ENCODE data around the gene HEPN1.

Gene HEPN1

GRCh38 chr11:124918950-124919349 is at the start of gene HEPN1:
TSS of gene HEPN1 (plus strand) at chr11:124919250.
- no peak within 1 kb of the TSS for H3K9ac ChIP-seq (ENCODE audit: low read length)
- no peaks in the 10 kb centered on the region for H3K9me2 ChIP-seq (ENCODE audit: low read depth, low read length)
- no peak within 1 kb of the TSS for H3K27ac ChIP-seq (ENCODE audit: low read depth, low read length, poor library complexity, severe bottlenecking)
- H3K4me2 ChIP-seq (ENCODE audit: low read length): no peak within 1 kb of the TSS
- no peaks in the 10 kb centered on the region for H3F3A ChIP-seq (ENCODE audit: insufficient read depth, low read length)
- TF ChIP-seq EZH2 (IDR thresholded peaks at IDR 0.05; ENCODE audit: borderline replicate concordance, low read length) (no peak), CTCF (IDR thresholded peaks at IDR 0.05; ENCODE audit: low read length) (no peak)
- no peaks in the 10 kb centered on the region for H3K36me3 ChIP-seq (ENCODE audit: insufficient read depth, low read length)
- no peaks in the 10 kb centered on the region for H3K27me3 ChIP-seq (ENCODE audit: insufficient read depth, low read length)
- H4K20me1 ChIP-seq (ENCODE audit: insufficient read depth, low read length): no peaks in the 10 kb centered on the region
- no peaks in the 10 kb centered on the region for H3K4me1 ChIP-seq (ENCODE audit: insufficient read depth, low read length, severe bottlenecking)
- H3K79me2 ChIP-seq (ENCODE audit: insufficient read depth, low read length): no peaks in the 10 kb centered on the region
- H3K4me3 ChIP-seq (ENCODE audit: low read depth, low read length, poor library complexity, severe bottlenecking): no peak within 1 kb of the TSS
- no peaks in the 10 kb centered on the region for H3K9me3 ChIP-seq (ENCODE audit: low read length)
- H2AFZ ChIP-seq (ENCODE audit: low read length): no peak within 1 kb of the TSS

- Histone ChIP-seq H3K79me2 (ENCODE audit: insufficient read depth, low read length) (no peaks in the 10 kb centered on the region), H3K4me2 (ENCODE audit: low read length) (no peak overlapping the region), H3K27me3 (ENCODE audit: insufficient read depth, low read length) (no peaks in the 10 kb centered on the region), H3K4me1 (ENCODE audit: insufficient read depth, low read length, severe bottlenecking) (no peaks in the 10 kb centered on the region), H3K9me2 (ENCODE audit: low read depth, low read length) (no peaks in the 10 kb centered on the region), H2AFZ (ENCODE audit: low read length) (no peak overlapping the region), H3K9me3 (ENCODE audit: low read length) (no peaks in the 10 kb centered on the region), H3K36me3 (ENCODE audit: insufficient read depth, low read length) (no peaks in the 10 kb centered on the region), H3K27ac (ENCODE audit: low read depth, low read length, poor library complexity, severe bottlenecking) (no peak overlapping the region), H3F3A (ENCODE audit: insufficient read depth, low read length) (no peaks in the 10 kb centered on the region), H4K20me1 (ENCODE audit: insufficient read depth, low read length) (no peaks in the 10 kb centered on the region), H3K4me3 (ENCODE audit: low read depth, low read length, poor library complexity, severe bottlenecking) (no peak overlapping the region), H3K9ac (ENCODE audit: low read length) (no peak overlapping the region)
- TF ChIP-seq CTCF (IDR thresholded peaks at IDR 0.05; ENCODE audit: low read length) (no peak), EZH2 (IDR thresholded peaks at IDR 0.05; ENCODE audit: borderline replicate concordance, low read length) (no peak)
These were observed 49.7 kb upstream of the HEPN1 start for GRCh38 chr11:124869331-124869730.

GRCh38 chr11:124869856-124870387 is 49.1 kb upstream of the HEPN1 start:
- Histone ChIP-seq H3K4me2 (ENCODE audit: low read length) (no peak overlapping the region), H3K79me2 (ENCODE audit: insufficient read depth, low read length) (no peaks in the 10 kb centered on the region), H3K9me2 (ENCODE audit: low read depth, low read length) (no peaks in the 10 kb centered on the region), H3K9me3 (ENCODE audit: low read length) (no peaks in the 10 kb centered on the region), H3K4me1 (ENCODE audit: insufficient read depth, low read length, severe bottlenecking) (no peaks in the 10 kb centered on the region), H3K36me3 (ENCODE audit: insufficient read depth, low read length) (no peaks in the 10 kb centered on the region), H3K27me3 (ENCODE audit: insufficient read depth, low read length) (no peaks in the 10 kb centered on the region), H3F3A (ENCODE audit: insufficient read depth, low read length) (no peaks in the 10 kb centered on the region), H3K27ac (ENCODE audit: low read depth, low read length, poor library complexity, severe bottlenecking) (no peak overlapping the region), H4K20me1 (ENCODE audit: insufficient read depth, low read length) (no peaks in the 10 kb centered on the region), H2AFZ (ENCODE audit: low read length) (no peak overlapping the region), H3K9ac (ENCODE audit: low read length) (no peak overlapping the region), H3K4me3 (ENCODE audit: low read depth, low read length, poor library complexity, severe bottlenecking) (no peak overlapping the region)
- TF ChIP-seq EZH2 (IDR thresholded peaks at IDR 0.05; ENCODE audit: borderline replicate concordance, low read length): no peak
- TF ChIP-seq CTCF (IDR thresholded peaks at IDR 0.05; ENCODE audit: low read length): no peak
